Measurements from ENCODE around the gene YWHAE. TPM values are rescaled to one million over a fixed set of nuclear protein-coding genes. Genes with fewer than 3 reads are reported as not detected.

Gene YWHAE
- total RNA-seq, 1 donor from 2014 or later: 2,181 TPM

- H4K20me1 ChIP-seq (ENCODE audit: low read depth): peaks cover 25% of the 10 kb centered on the region
- no peak overlapping the region for H2AFZ ChIP-seq (replicated peaks)
- peaks cover 98% of the 10 kb centered on the region for H3K79me2 ChIP-seq (ENCODE audit: low read depth)
These were observed 34.1 kb upstream of the YWHAE start for GRCh38 chr17:1434150-1434549.

DNA sequence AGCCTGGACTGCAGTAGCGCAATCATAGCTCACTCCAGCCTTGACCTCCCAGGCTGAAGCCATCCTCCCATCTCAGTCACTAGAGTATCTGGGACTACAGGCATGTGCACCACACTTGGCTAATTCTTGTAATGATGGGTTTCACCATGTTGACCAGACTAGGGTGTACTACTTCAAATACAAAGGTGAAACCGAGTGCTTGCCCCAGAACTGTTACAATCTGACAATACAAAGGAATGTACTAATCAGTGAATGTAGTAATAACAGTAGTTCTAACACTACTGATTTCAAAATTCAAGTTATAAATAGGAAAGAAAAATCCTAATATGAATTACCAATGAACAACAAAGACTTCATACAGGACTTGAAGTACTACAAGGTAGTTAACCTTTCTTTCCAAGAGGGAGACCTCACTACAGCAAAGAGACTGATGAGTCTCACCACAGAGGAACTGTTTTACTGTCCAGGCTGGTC is 31.6 kb upstream of the YWHAE start:
- no peaks in the 10 kb centered on the region for H3K9me3 Mint-ChIP-seq
- no peaks in the 10 kb centered on the region for H3K27me3 ChIP-seq
- no peaks in the 10 kb centered on the region for H3K27me3 Mint-ChIP-seq (ENCODE audit: insufficient read depth, low read depth)
- no peaks in the 10 kb centered on the region for H3K9me3 ChIP-seq (ENCODE audit: low read depth)
- H3K4me2 ChIP-seq: no peak overlapping the region
- no peak overlapping the region for H3K27ac Mint-ChIP-seq
- TF ChIP-seq EZH2phosphoT487 (IDR thresholded peaks at IDR 0.05) (no peak), EZH2 (IDR thresholded peaks at IDR 0.05) (no peak)
- TF ChIP-seq, protein P1, sequence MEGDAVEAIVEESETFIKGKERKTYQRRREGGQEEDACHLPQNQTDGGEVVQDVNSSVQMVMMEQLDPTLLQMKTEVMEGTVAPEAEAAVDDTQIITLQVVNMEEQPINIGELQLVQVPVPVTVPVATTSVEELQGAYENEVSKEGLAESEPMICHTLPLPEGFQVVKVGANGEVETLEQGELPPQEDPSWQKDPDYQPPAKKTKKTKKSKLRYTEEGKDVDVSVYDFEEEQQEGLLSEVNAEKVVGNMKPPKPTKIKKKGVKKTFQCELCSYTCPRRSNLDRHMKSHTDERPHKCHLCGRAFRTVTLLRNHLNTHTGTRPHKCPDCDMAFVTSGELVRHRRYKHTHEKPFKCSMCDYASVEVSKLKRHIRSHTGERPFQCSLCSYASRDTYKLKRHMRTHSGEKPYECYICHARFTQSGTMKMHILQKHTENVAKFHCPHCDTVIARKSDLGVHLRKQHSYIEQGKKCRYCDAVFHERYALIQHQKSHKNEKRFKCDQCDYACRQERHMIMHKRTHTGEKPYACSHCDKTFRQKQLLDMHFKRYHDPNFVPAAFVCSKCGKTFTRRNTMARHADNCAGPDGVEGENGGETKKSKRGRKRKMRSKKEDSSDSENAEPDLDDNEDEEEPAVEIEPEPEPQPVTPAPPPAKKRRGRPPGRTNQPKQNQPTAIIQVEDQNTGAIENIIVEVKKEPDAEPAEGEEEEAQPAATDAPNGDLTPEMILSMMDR (IDR thresholded peaks at IDR 0.05): no peak
- H3K36me3 Mint-ChIP-seq: peaks cover 47% of the 10 kb centered on the region
- no peaks in the 10 kb centered on the region for H3F3A ChIP-seq (ENCODE audit: low read depth)
- peaks cover 3% of the 10 kb centered on the region for H3K4me1 Mint-ChIP-seq
- H3K9ac ChIP-seq: no peak overlapping the region
- H3K4me3 ChIP-seq: no peak overlapping the region
- no peak overlapping the region for H2AFZ ChIP-seq (replicated peaks)
- no peaks in the 10 kb centered on the region for H3K4me1 ChIP-seq
- peaks cover 98% of the 10 kb centered on the region for H3K79me2 ChIP-seq (ENCODE audit: low read depth)
- H3K4me3 Mint-ChIP-seq: no peak overlapping the region
- H3K27ac ChIP-seq: no peak overlapping the region
- H3K36me3 ChIP-seq: no peaks in the 10 kb centered on the region
- H4K20me1 ChIP-seq (ENCODE audit: low read depth): peaks cover 12% of the 10 kb centered on the region
- DNase-seq (ENCODE audit: low spot score): no peak

More at GRCh38 chr17:1434150-1434549, 34.1 kb upstream of the YWHAE start:
- H3K4me1 Mint-ChIP-seq: peaks cover 8% of the 10 kb centered on the region
- H3K4me3 Mint-ChIP-seq: no peak overlapping the region
- Histone ChIP-seq H3K27ac (no peak overlapping the region), H3K36me3 (no peaks in the 10 kb centered on the region), H3K9me3 (ENCODE audit: low read depth) (no peaks in the 10 kb centered on the region), H3K4me1 (no peaks in the 10 kb centered on the region), H3F3A (ENCODE audit: low read depth) (no peaks in the 10 kb centered on the region), H3K9ac (no peak overlapping the region), H3K27me3 (no peaks in the 10 kb centered on the region), H3K4me2 (no peak overlapping the region), H3K4me3 (no peak overlapping the region)
- TF ChIP-seq EZH2phosphoT487 (IDR thresholded peaks at IDR 0.05) (no peak), EZH2 (IDR thresholded peaks at IDR 0.05) (no peak)
- TF ChIP-seq, protein P1 (IDR thresholded peaks at IDR 0.05): no peak
- H3K27ac Mint-ChIP-seq: no peak overlapping the region
- peaks cover 42% of the 10 kb centered on the region for H3K36me3 Mint-ChIP-seq
- DNase-seq (ENCODE audit: low spot score): no peak
- no peaks in the 10 kb centered on the region for H3K9me3 Mint-ChIP-seq
- peaks cover 2% of the 10 kb centered on the region for H3K27me3 Mint-ChIP-seq (ENCODE audit: insufficient read depth, low read depth)

GRCh38 chr17:1423456-1424135 is 23.6 kb upstream of the YWHAE start:
- Histone ChIP-seq H3K27ac (no peak overlapping the region), H3K36me3 (peaks cover 8% of the 10 kb centered on the region), H2AFZ (replicated peaks) (no peak overlapping the region), H3K4me3 (no peak overlapping the region), H3K4me1 (no peaks in the 10 kb centered on the region), H3K9ac (no peak overlapping the region), H3K27me3 (no peaks in the 10 kb centered on the region), H3K4me2 (no peak overlapping the region), H3K79me2 (ENCODE audit: low read depth) (peaks cover 37% of the 10 kb centered on the region), H4K20me1 (ENCODE audit: low read depth) (peaks cover 4% of the 10 kb centered on the region), H3F3A (ENCODE audit: low read depth) (no peaks in the 10 kb centered on the region), H3K9me3 (ENCODE audit: low read depth) (no peaks in the 10 kb centered on the region)
- TF ChIP-seq, protein P1 (IDR thresholded peaks at IDR 0.05): no peak
- no peak for TF ChIP-seq EZH2 (IDR thresholded peaks at IDR 0.05)
- no peak for TF ChIP-seq EZH2phosphoT487 (IDR thresholded peaks at IDR 0.05)
- Mint-ChIP-seq H3K4me3 (no peak overlapping the region), H3K9me3 (no peaks in the 10 kb centered on the region), H3K4me1 (peaks cover 13% of the 10 kb centered on the region), H3K36me3 (peaks cover 33% of the 10 kb centered on the region), H3K27me3 (ENCODE audit: insufficient read depth, low read depth) (no peaks in the 10 kb centered on the region), H3K27ac (no peak overlapping the region)
- no peak for DNase-seq (ENCODE audit: low spot score)

Measured in neural progenitor cell (in vitro differentiated cells).